DND-41 (cell line): Measurements from ENCODE around the gene ZNF273.
"Not testable (repeated sequence)": the region's sequence is repeated elsewhere in the genome, so short reads cannot be mapped to it uniquely, and the experiment has no call there.

Source experiments
- ATAC-seq: fragments of 200-7000 bp; cut with Tn5 transposase; 3 replicates; pipeline ENCODE4 v1.9.1; 2021; ENCODE audit warnings: low read depth; ENCODE audit not compliant: insufficient read depth
- DNase-seq: peaks from one replicate; pipeline ENCODE4 v3.0.0-alpha.2; 2020
- H2AFZ ChIP-seq: 2 replicates; pipeline ENCODE4 v1.6.0; 2012; ENCODE audit warnings: low read depth, low read length
- H3K27ac ChIP-seq: 2 replicates; pipeline ENCODE4 v1.5.1; 2012; ENCODE audit warnings: low read length, inconsistent platforms
- H3K27me3 ChIP-seq: fragments of 200-600 bp; sonication (generic); 2 replicates; pipeline ENCODE4 v1.6.0; 2012; ENCODE audit warnings: low read length, mild to moderate bottlenecking, inconsistent platforms; ENCODE audit not compliant: insufficient read depth, poor library complexity
- H3K36me3 ChIP-seq: 2 replicates; pipeline ENCODE4 v1.5.1; 2012; ENCODE audit warnings: low read length, inconsistent platforms; ENCODE audit not compliant: insufficient read depth
- H3K4me1 ChIP-seq: 2 replicates; pipeline ENCODE4 v1.5.1; 2012; ENCODE audit warnings: mild to moderate bottlenecking, low read length; ENCODE audit not compliant: insufficient read depth
- H3K4me2 ChIP-seq: 2 replicates; pipeline ENCODE4 v1.6.0; 2012; ENCODE audit warnings: mild to moderate bottlenecking, moderate library complexity, low read length, inconsistent platforms; ENCODE audit not compliant: insufficient read depth
- H3K4me3 ChIP-seq, 2 experiments: fragments of 200-600 bp in 1 of 2; shearing (Covaris generic) in 1 of 2; 2 replicates each; pipeline ENCODE4 v1.5.1; 2012 to 2016; ENCODE audit warnings: inconsistent platforms in 2 of 2, low read length in 2 of 2, mild to moderate bottlenecking in 2 of 2, low read depth in 1 of 2, moderate library complexity in 1 of 2
- H3K79me2 ChIP-seq: 2 replicates; pipeline ENCODE4 v1.6.0; 2012; ENCODE audit warnings: low read length, inconsistent platforms; ENCODE audit not compliant: insufficient read depth
- H3K9ac ChIP-seq: 2 replicates; pipeline ENCODE4 v1.6.0; 2012; ENCODE audit warnings: low read depth, mild to moderate bottlenecking, inconsistent platforms, low read length, moderate library complexity
- H3K9me3 ChIP-seq: 2 replicates; pipeline ENCODE4 v1.5.1; 2012; ENCODE audit warnings: low read length, moderate library complexity, mild to moderate bottlenecking, inconsistent platforms; ENCODE audit not compliant: insufficient read depth, severe bottlenecking
- H4K20me1 ChIP-seq: 2 replicates; pipeline ENCODE4 v1.6.0; 2012; ENCODE audit warnings: low read length; ENCODE audit not compliant: insufficient read depth
- CTCF ChIP-seq: IDR thresholded peaks from 2 replicates; pipeline ENCODE4 v1.5.1; 2012; ENCODE audit warnings: borderline replicate concordance, low read length, moderate library complexity, mild to moderate bottlenecking; ENCODE audit not compliant: poor library complexity, severe bottlenecking; ENCODE audit errors: extremely low read depth
- EZH2 ChIP-seq: IDR thresholded peaks from 3 replicates; pipeline ENCODE4 v1.6.1; 2012; ENCODE audit warnings: borderline replicate concordance, low read depth, mild to moderate bottlenecking, moderate library complexity, low read length, inconsistent platforms; ENCODE audit not compliant: severe bottlenecking

The ZNF273 gene

GRCh38 chr7:64892116-64892515, 11.0 kb upstream of the ZNF273 start:
- Histone ChIP-seq H3K36me3 (no peaks in the 10 kb centered on the region), H3K4me3 (no peak overlapping the region), H3K4me2 (no peak overlapping the region), H3K9me3 (no peaks in the 10 kb centered on the region), H4K20me1 (no peaks in the 10 kb centered on the region), H3K27ac (no peak overlapping the region), H2AFZ (no peak overlapping the region), H3K79me2 (no peaks in the 10 kb centered on the region), H3K9ac (no peak overlapping the region), H3K27me3 (no peaks in the 10 kb centered on the region), H3K4me1 (no peaks in the 10 kb centered on the region)
- no peak for DNase-seq
- TF ChIP-seq CTCF: no peak
- no peak for ATAC-seq

- no peak overlapping the region for H2AFZ ChIP-seq
- H3K9me3 ChIP-seq: no peaks in the 10 kb centered on the region
These were observed 10.3 kb upstream of the ZNF273 start for GRCh38 chr7:64892666-64893309.

GRCh38 chr7:64893401-64893800, 9.7 kb upstream of the ZNF273 start:
- no peak for ATAC-seq

More at GRCh38 chr7:64892666-64893309, 10.3 kb upstream of the ZNF273 start:
- H3K36me3 ChIP-seq: no peaks in the 10 kb centered on the region
- ATAC-seq (no peak), DNase-seq (no peak)
- H3K27me3 ChIP-seq: no peaks in the 10 kb centered on the region
- H3K4me3 ChIP-seq: no peak overlapping the region
- no peak for TF ChIP-seq CTCF
- TF ChIP-seq EZH2: no peak
- H3K4me2 ChIP-seq: no peak overlapping the region
- no peaks in the 10 kb centered on the region for H3K79me2 ChIP-seq
- no peaks in the 10 kb centered on the region for H3K4me1 ChIP-seq
- H3K9ac ChIP-seq: no peak overlapping the region
- H3K27ac ChIP-seq: no peak overlapping the region
- no peaks in the 10 kb centered on the region for H4K20me1 ChIP-seq

GRCh38 chr7:64902461-64902805, 640 bp upstream of the ZNF273 start:
- Histone ChIP-seq H3K79me2 (peaks cover 44% of the 10 kb centered on the region), H3K4me2 (peak overlapping the region; percentile 61), H3K4me1 (peaks cover 43% of the 10 kb centered on the region), H3K4me3 (peak overlapping the region; percentile 57 to 87; a peak in 3 of 4 replicates), H2AFZ (peak overlapping the region; percentile 94), H3K27ac (peak overlapping the region; percentile 70), H3K36me3 (peaks cover 11% of the 10 kb centered on the region), H3K9ac (peak overlapping the region; percentile 89)
- not testable (repeated sequence) for H3K27me3 ChIP-seq, H4K20me1 ChIP-seq, ATAC-seq, H3K9me3 ChIP-seq, DNase-seq

More at GRCh38 chr7:64893401-64893800, 9.7 kb upstream of the ZNF273 start:
- TF ChIP-seq EZH2 (no peak), CTCF (no peak)
- Histone ChIP-seq H4K20me1 (no peaks in the 10 kb centered on the region), H3K4me2 (no peak overlapping the region), H3K27ac (no peak overlapping the region), H3K9ac (no peak overlapping the region), H3K4me1 (no peaks in the 10 kb centered on the region), H3K27me3 (no peaks in the 10 kb centered on the region), H3K79me2 (no peaks in the 10 kb centered on the region), H2AFZ (no peak overlapping the region), H3K4me3 (no peak overlapping the region), H3K36me3 (no peaks in the 10 kb centered on the region), H3K9me3 (no peaks in the 10 kb centered on the region)
- no peak for DNase-seq
